ENCODE data around the gene ACVRL1. TPM values are rescaled to one million over a fixed set of nuclear protein-coding genes. Genes with fewer than 3 reads are reported as not detected.

Gene ACVRL1
- total RNA-seq, 4 donors from 2014 or later = 46.4 to 169 (median 56.8) TPM

GRCh38 chr12:51896236-51896635 lies 11.1 kb upstream of the ACVRL1 start:
- H3K4me3 ChIP-seq = no peak overlapping the region
- H3K4me1 ChIP-seq = peaks cover 0 to 3% (median 0%) of the 10 kb centered on the region in 4 donors
- H3K9me3 ChIP-seq = no peaks in the 10 kb centered on the region
- H3K36me3 ChIP-seq = no peaks in the 10 kb centered on the region
- peak in 1 of 3 donors; percentile 39 for DNase-seq
- no peak overlapping the region for H3K27ac ChIP-seq
- no peaks in the 10 kb centered on the region for H3K27me3 ChIP-seq
- TF ChIP-seq CTCF (IDR thresholded peaks at IDR 0.05) (no peak), POLR2A (IDR thresholded peaks at IDR 0.05) (no peak)

- TF ChIP-seq POLR2A (IDR thresholded peaks at IDR 0.05) = no peak
- TF ChIP-seq CTCF (IDR thresholded peaks at IDR 0.05) = no peak
- H3K27me3 ChIP-seq = no peaks in the 10 kb centered on the region
- no peak overlapping the region for H3K4me3 ChIP-seq
- no peaks in the 10 kb centered on the region for H3K36me3 ChIP-seq
- H3K4me1 ChIP-seq = peaks cover 0 to 9% (median 0%) of the 10 kb centered on the region in 4 donors
- DNase-seq = peak in 1 of 3 donors; percentile 49
- H3K9me3 ChIP-seq = no peaks in the 10 kb centered on the region
- H3K27ac ChIP-seq = peak overlapping the region in 2 of 4 donors; percentile 42 to 48
Measured at GRCh38 chr12:51897181-51897580, 10.1 kb upstream of the ACVRL1 start.

DNA sequence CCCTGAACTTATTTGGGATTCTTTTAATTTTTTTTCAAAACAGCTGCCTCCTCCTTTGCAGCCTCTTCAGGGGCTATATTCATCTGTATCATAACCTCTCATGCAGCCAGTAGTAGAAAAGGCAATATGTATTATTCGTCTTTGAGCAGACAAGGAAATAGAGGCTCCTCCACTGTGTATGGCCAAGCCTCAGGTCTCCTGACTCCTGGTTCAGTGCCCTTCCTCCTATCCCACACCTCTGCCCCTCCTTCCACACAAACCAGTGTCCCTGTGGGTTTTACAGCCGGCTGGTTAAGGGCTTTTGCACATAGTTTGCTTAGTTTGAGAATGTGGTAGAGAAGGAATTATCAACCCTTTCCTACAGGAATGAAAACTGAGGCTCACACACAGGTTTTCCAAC lies 8.8 kb upstream of the ACVRL1 start:
- Histone ChIP-seq H3K9me3 (no peaks in the 10 kb centered on the region), H3K4me3 (no peak overlapping the region), H3K4me1 (peaks cover 0 to 9% (median 0%) of the 10 kb centered on the region in 4 donors), H3K27ac (peak overlapping the region in 1 of 4 donors; percentile 30), H3K27me3 (no peaks in the 10 kb centered on the region), H3K36me3 (no peaks in the 10 kb centered on the region)
- TF ChIP-seq POLR2A (IDR thresholded peaks at IDR 0.05) = no peak
- TF ChIP-seq CTCF (IDR thresholded peaks at IDR 0.05) = no peak
- DNase-seq = peak in 1 of 3 donors; percentile 28

- peak overlapping the region in 2 of 4 donors; percentile 6 to 30 for H3K27ac ChIP-seq
- DNase-seq = peak in 1 of 3 donors; percentile 42
- no peaks in the 10 kb centered on the region for H3K27me3 ChIP-seq
- H3K9me3 ChIP-seq = no peaks in the 10 kb centered on the region
- no peak overlapping the region for H3K4me3 ChIP-seq
- H3K36me3 ChIP-seq = no peaks in the 10 kb centered on the region
- H3K4me1 ChIP-seq = peaks cover 0 to 9% (median 0%) of the 10 kb centered on the region in 4 donors
- TF ChIP-seq POLR2A (IDR thresholded peaks at IDR 0.05) (no peak), CTCF (IDR thresholded peaks at IDR 0.05) (no peak)
Measured at GRCh38 chr12:51898937-51899336, 8.4 kb upstream of the ACVRL1 start.

DNA sequence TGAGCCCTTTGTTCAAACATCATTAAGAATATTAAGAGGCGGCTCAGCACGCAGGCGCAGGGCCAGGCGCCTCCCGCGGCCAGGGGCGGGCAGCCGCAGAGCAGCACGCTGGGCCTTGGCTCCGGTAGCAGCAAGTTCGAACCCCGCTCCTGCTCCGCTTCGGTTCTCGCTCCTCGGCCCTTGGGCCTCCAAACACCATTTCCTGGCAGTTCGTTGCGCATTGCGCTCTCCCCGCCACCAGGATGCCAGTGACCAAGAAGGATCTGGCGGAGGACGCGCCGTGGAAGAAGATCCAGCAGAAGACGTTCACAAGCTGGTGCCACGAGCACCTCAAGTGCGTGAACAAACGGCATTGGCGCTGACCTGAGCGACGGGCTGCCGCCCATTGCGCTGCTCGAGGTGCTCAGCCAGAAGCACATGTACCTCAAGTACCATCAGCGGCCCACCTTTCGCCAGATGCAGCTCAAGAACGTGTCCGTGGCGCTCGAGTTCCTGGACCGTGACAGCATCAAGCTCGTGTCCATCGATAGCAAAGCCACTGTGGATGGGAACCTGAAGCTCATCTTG lies 6.9 kb upstream of the ACVRL1 start:
- Histone ChIP-seq H3K4me3 (no peak overlapping the region), H3K9me3 (no peaks in the 10 kb centered on the region), H3K36me3 (no peaks in the 10 kb centered on the region), H3K27ac (no peak overlapping the region), H3K4me1 (peaks cover 0 to 9% (median 0%) of the 10 kb centered on the region in 4 donors), H3K27me3 (no peaks in the 10 kb centered on the region)
- no peak for TF ChIP-seq POLR2A (IDR thresholded peaks at IDR 0.05)
- TF ChIP-seq CTCF (IDR thresholded peaks at IDR 0.05) = no peak
- peak in 1 of 3 donors; percentile 44 for DNase-seq
